GM13976 (cell line): ENCODE data around the gene CEP104.

Experiments used
- DNase-seq: peaks from one replicate; pipeline ENCODE4 v3.0.0; 2012; ENCODE audit warnings: low spot score
- CTCF ChIP-seq: IDR thresholded peaks from 2 replicates; pipeline ENCODE4 v1.5.1; 2012; ENCODE audit warnings: borderline replicate concordance, mild to moderate bottlenecking; ENCODE audit not compliant: insufficient read depth; ENCODE audit errors: extremely low read depth, missing control alignments, control extremely low read depth
- in situ Hi-C: fragments of 300-500 bp; cut with MboI; formaldehyde crosslinking; loops from one replicate; pipeline ENCODE4 v1.12.0; 2022; ENCODE audit warnings: low sequenced_read_pairs, mixed read lengths, inconsistent platforms; ENCODE audit not compliant: unreplicated experiment

CEP104 gene

GRCh38 chr1:3787745-3788605 is 69.0 kb downstream of the CEP104 start:
- in situ Hi-C loops, result no loop called here
- DNase-seq, result no peak
- TF ChIP-seq CTCF, result no peak

- DNase-seq, result no peak
- in situ Hi-C loops, result no loop called here
Measured at GRCh38 chr1:3787349-3787715, 69.7 kb downstream of the CEP104 start.

GRCh38 chr1:3786468-3787348 is 70.3 kb downstream of the CEP104 start:
- in situ Hi-C loops, result no loop called here
- TF ChIP-seq CTCF, result no peak
- DNase-seq, result no peak

More at GRCh38 chr1:3787349-3787715, 69.7 kb downstream of the CEP104 start:
- no peak for TF ChIP-seq CTCF

- in situ Hi-C loops, result no loop called here
- no peak for DNase-seq
- peak; percentile 5 for TF ChIP-seq CTCF
Measured at GRCh38 chr1:3785456-3786157, 71.4 kb downstream of the CEP104 start.

GRCh38 chr1:3785045-3785444 is 72.0 kb downstream of the CEP104 start:
- no peak for TF ChIP-seq CTCF
- no peak for DNase-seq
- in situ Hi-C loops, result no loop called here
